ENCODE results near the gene ACAD11. TPM values are rescaled to one million over a fixed set of nuclear protein-coding genes. Genes with fewer than 3 reads are reported as not detected.
"Not testable (repeated sequence)": the region's sequence is repeated elsewhere in the genome, so short reads cannot be mapped to it uniquely, and the experiment has no call there.

The ACAD11 gene
- total RNA-seq, 3 donors from 2014 or later (not counting 1 experiment from before 2014, with no cell fraction given) = 15.8 to 30.6 (median 25.2) TPM

- no peaks in the 10 kb centered on the region for H3K4me1 ChIP-seq (ENCODE audit: control insufficient read depth, insufficient read depth, low read length)
- DNase-seq = no peak
- H3K36me3 ChIP-seq (ENCODE audit: control insufficient read depth, insufficient read depth, low read length) = peaks cover 7% of the 10 kb centered on the region
- no peak overlapping the region for H3K4me3 ChIP-seq (ENCODE audit: low read length)
- Mint-ChIP-seq H3K4me3 (no peak overlapping the region), H3K27ac (no peak overlapping the region), H3K36me3 (peaks cover 11% of the 10 kb centered on the region), H3K4me1 (peaks cover 8 to 9% of the 10 kb centered on the region in 2 donors), H3K9me3 (peaks cover 0 to 5% of the 10 kb centered on the region in 2 donors), H3K27me3 (ENCODE audit: low read depth in 2 of 2) (no peaks in the 10 kb centered on the region)
- 94% methylated on average over 1 of the region's 1 CpG for WGBS (ENCODE audit: insufficient coverage)
- no peaks in the 10 kb centered on the region for H3K9me3 ChIP-seq (ENCODE audit: control insufficient read depth, insufficient read depth, low read length)
- no peak for TF ChIP-seq CTCF (IDR thresholded peaks at IDR 0.05)
- intact Hi-C loops (cut with micrococcal nuclease) = no loop called here
- no peaks in the 10 kb centered on the region for H3K27me3 ChIP-seq (ENCODE audit: control insufficient read depth, insufficient read depth, low read length)
- no peak for ATAC-seq
- no peak overlapping the region for H3K27ac ChIP-seq (ENCODE audit: low read length)
Measured at GRCh38 chr3:132616780-132617179, 42.8 kb downstream of the ACAD11 start.

GRCh38 chr3:132615881-132616280 is 43.7 kb downstream of the ACAD11 start:
- H3K36me3 Mint-ChIP-seq = peaks cover 6% of the 10 kb centered on the region
- no peak for TF ChIP-seq CTCF (IDR thresholded peaks at IDR 0.05)
- no peak overlapping the region for H3K4me3 Mint-ChIP-seq
- H3K4me1 Mint-ChIP-seq = peaks cover 3 to 9% of the 10 kb centered on the region in 2 donors
- intact Hi-C loops (cut with micrococcal nuclease) = no loop called here
- no peaks in the 10 kb centered on the region for H3K27me3 ChIP-seq (ENCODE audit: control insufficient read depth, insufficient read depth, low read length)
- DNase-seq (no peak), ATAC-seq (no peak)
- no peaks in the 10 kb centered on the region for H3K27me3 Mint-ChIP-seq (ENCODE audit: low read depth in 2 of 2)
- no peak overlapping the region for H3K27ac Mint-ChIP-seq
- WGBS (ENCODE audit: insufficient coverage) = 37% methylated on average over 3 of the region's 3 CpGs
- no peak overlapping the region for H3K27ac ChIP-seq (ENCODE audit: low read length)
- H3K36me3 ChIP-seq (ENCODE audit: control insufficient read depth, insufficient read depth, low read length) = peaks cover 7% of the 10 kb centered on the region
- H3K9me3 ChIP-seq (ENCODE audit: control insufficient read depth, insufficient read depth, low read length) = no peaks in the 10 kb centered on the region
- no peak overlapping the region for H3K4me3 ChIP-seq (ENCODE audit: low read length)
- peaks cover 0 to 5% of the 10 kb centered on the region in 2 donors for H3K9me3 Mint-ChIP-seq
- no peaks in the 10 kb centered on the region for H3K4me1 ChIP-seq (ENCODE audit: control insufficient read depth, insufficient read depth, low read length)

GRCh38 chr3:132615301-132615700 is 44.3 kb downstream of the ACAD11 start:
- H3K4me3 Mint-ChIP-seq; DNase-seq; H3K36me3 Mint-ChIP-seq; H3K9me3 Mint-ChIP-seq; H3K27me3 Mint-ChIP-seq (ENCODE audit: low read depth in 2 of 2); H3K4me1 Mint-ChIP-seq; H3K4me1 ChIP-seq (ENCODE audit: control insufficient read depth, insufficient read depth, low read length); intact Hi-C loops (cut with micrococcal nuclease); H3K9me3 ChIP-seq (ENCODE audit: control insufficient read depth, insufficient read depth, low read length); H3K36me3 ChIP-seq (ENCODE audit: control insufficient read depth, insufficient read depth, low read length); ATAC-seq; H3K27ac Mint-ChIP-seq; H3K27ac ChIP-seq (ENCODE audit: low read length); H3K27me3 ChIP-seq (ENCODE audit: control insufficient read depth, insufficient read depth, low read length); H3K4me3 ChIP-seq (ENCODE audit: low read length): not testable (repeated sequence)
- 100% methylated on average over 3 of the region's 3 CpGs for WGBS (ENCODE audit: insufficient coverage)

GRCh38 chr3:132606620-132607019 is 53.0 kb downstream of the ACAD11 start:
- H3K27ac ChIP-seq (ENCODE audit: low read length); intact Hi-C loops (cut with micrococcal nuclease); H3K27me3 ChIP-seq (ENCODE audit: control insufficient read depth, insufficient read depth, low read length); H3K4me3 Mint-ChIP-seq; DNase-seq; H3K4me1 Mint-ChIP-seq; H3K36me3 ChIP-seq (ENCODE audit: control insufficient read depth, insufficient read depth, low read length); H3K4me3 ChIP-seq (ENCODE audit: low read length); ATAC-seq; H3K27ac Mint-ChIP-seq; H3K9me3 Mint-ChIP-seq; H3K9me3 ChIP-seq (ENCODE audit: control insufficient read depth, insufficient read depth, low read length); H3K27me3 Mint-ChIP-seq (ENCODE audit: low read depth in 2 of 2); H3K4me1 ChIP-seq (ENCODE audit: control insufficient read depth, insufficient read depth, low read length): not testable (repeated sequence)
- peaks cover 17% of the 10 kb centered on the region for H3K36me3 Mint-ChIP-seq
- 96% methylated on average over 7 of the region's 8 CpGs for WGBS (ENCODE audit: insufficient coverage)

Measured in natural killer cell (primary cell).